Erythroblast (primary cell): ENCODE data around the gene SARM1.

Experiments used
- GATA1 ChIP-seq: IDR thresholded peaks from 2 replicates; pipeline ENCODE4 v1.6.1; 2011; ENCODE audit warnings: low read depth, mild to moderate bottlenecking, control low read depth, low read length, moderate library complexity
- POLR2A ChIP-seq: IDR thresholded peaks from 2 replicates; pipeline ENCODE4 v1.6.1; 2011; ENCODE audit warnings: mild to moderate bottlenecking, low read length

GRCh38 chr17:28324781-28325180 lies 46.7 kb upstream of the SARM1 start:
- no peak for TF ChIP-seq GATA1
- no peak for TF ChIP-seq POLR2A
